Activated T-cell treated with anti-CD3 and anti-CD28 coated beads, Interleukin-2, amount 50 U/mL, for 48 hours (primary cell): Measurements from ENCODE around the gene NUDT4.
"Not testable (repeated sequence)": the region's sequence is repeated elsewhere in the genome, so short reads cannot be mapped to it uniquely, and the experiment has no call there.

Experiments
- DNase-seq, 2 experiments: peaks; one replicate each; pipeline ENCODE4 v3.0.0-alpha.2; 2020

Gene NUDT4

DNA sequence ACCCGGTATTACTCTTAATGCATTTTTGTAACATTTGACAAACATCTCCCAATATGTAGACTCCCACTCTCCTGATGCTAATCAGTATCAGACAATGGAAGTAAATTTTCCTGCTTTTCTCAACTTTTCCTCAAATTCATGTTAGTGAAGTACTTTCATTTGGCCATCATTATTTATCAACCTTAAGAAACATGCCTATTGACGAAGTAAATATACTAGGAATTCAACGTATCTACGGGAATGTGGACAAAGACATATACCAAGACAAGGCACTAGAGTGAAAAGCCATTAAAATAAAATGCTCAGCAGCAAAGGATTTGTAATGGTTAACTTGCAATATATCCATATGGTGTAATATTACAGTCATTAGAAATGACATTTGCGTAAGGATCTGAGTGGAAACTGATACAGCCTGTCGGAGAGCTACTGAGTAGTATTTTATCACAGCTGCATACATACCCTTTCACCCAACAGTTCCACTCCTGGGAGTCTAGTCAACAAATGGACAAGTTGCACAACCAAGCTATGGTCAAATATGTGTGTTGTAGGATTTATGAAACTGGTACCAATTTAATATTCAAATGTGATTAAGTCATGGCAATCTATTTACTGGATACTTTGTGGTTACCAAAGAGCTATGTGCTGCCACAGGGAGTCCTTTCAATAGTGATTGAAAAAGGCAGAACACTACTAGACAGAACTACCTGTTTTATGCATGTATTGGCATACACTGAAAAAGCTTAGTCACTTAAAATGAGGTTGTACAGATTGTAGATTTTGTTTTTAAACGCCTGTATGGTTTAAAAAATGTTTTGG is 26.5 kb downstream of the NUDT4 start:
- no peak for DNase-seq

DNA sequence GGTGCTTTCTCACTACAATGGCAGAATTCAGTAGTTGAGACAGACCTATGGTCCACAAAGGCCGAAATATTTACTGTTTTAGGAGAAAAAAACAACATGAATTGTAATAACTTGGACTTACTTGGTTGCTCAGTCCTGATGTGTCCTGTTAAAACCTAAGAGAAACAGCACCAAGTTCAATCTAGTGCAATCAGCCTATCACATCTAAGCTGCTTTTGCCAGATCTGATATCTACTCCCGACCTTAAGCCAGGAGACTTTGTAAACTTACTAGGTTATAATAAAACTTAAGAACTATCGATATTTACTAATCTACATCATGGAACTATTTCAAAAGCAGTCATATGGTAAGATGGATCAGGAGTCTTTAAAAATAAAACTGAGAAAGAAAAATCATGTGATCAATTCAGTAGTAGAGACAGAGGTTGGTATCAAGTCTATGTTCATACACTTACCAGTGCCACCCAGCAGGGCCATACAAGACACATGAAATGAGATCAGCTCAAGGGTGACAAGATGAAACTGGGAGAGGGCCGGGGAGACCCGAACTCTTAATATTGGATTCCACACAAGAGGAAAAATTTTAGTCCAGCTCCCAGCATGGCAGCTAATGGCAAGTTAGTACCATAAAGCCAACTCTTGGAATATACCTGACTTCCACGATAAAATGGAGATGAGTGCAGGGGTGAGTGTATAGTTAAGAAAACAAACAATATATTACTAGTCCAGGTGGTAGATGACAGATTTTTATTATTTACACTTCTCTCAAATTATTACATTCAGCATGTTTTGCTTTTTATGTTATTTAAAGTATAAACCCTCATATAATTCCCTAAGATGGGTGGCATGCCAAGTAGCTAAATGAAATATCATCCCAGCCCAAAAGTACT is 27.5 kb downstream of the NUDT4 start:
- no peak for DNase-seq

DNA sequence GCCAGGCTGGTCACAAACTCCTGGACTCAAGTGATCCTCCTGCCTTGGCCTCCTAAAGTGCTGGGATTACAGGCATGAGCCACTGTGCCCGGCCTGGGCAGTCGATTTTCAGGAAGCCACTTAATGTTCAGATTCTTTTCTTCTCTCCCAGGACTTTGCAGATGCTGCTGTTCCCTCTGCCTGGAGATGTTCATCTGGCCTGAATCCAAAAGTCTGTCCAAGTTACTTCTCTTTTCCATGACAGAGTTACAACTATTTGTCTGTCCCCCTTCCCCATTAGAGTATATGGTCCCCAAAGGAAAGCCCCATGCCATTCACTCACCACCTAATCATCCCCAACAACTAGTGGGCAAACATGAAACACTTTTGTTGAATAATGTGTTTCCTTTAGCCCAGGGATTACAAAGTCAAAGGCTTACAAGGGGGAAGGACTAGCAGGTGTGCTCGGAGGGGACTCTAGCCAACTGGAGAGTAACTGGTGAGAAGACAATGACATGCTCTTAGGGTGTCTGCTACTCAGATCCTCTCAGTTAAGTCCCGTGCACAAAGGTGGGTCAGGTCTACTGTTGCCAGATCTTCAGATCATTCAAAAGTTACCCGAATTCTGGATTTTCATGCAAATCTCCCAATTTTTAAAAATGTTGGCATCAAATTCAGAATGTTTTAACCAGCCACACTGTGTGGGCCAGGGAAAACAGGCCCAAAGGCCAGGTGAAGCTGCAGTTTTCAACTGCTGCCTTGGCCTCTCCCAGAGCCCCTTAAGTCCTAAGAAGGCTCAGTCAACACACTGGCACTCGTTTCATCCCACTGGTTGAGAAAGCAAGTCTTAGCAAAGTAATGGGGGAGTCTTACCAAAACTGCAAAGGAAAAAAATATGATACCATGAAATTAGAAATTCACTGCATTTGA is 29.6 kb downstream of the NUDT4 start:
- DNase-seq: no peak

DNA sequence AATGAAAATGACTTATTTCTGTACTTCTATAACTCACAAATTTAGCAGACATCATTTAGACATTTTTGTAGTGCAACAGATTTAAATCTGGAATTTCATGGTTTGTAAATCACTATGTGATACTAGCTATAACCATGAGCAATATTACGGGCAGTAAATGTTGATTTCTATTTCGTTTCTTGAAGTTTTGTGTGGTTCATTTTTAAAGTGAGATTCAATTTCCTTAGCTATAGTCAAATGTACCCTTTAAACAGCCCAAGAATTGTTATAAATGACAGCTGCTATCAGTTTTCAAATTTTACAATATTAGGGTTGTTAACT is 30.2 kb downstream of the NUDT4 start:
- DNase-seq: no peak

DNA sequence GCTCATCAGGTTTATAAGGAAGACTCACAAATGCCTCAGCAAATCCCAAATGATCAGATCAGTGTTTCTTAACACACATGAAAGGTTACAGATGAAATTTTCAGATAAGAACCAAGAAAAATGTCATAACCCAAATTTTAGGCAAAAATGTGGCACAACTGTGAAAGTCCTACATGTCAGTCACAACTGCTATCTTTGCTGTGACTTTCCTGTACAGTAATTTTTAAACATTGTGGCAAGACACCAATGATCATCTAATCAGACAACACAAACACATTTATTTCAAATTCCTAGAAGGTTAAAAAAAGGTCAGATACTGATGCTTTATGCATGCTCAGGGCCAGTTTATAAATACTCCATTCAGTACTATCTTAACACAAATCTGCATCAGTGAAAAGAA is 31.1 kb downstream of the NUDT4 start:
- no peak for DNase-seq

DNA sequence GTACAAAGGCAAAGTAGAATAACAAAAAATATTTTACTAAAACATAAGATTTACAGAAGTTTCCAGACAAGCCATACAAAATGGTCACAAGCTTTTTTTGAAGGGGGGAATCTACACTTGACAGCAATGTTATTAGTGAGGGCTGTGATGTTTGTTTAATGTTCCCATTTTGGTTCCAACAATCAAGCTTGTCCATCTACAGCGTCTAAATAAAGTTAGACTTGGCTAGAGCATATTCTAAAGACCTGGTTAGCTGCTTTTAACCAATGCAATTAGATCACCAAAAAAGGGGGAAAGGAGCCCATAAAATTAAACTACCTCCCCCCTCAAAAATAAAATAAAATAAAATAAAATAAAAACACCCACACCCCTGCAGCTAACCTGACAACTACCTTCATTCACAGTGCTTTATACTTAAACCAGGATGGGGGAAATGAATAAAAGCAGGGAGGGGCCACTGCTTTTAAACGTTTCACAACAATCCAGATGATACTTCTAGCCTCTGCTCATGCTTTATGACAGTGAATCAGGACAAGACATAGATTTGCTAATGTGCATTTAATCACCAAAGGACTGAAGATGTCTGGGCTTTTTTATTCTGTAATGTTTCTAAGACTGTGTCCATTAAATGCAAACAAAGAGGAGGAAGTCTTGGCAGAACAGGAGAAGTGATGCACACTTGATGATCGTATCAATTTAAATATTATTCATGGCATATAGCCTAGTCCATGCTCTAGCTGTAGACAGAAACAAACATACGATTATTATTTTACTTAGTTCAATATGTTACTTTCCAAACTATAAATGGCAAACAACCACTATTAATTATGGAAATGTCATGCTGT is 31.8 kb downstream of the NUDT4 start:
- DNase-seq: not testable (repeated sequence)

DNA sequence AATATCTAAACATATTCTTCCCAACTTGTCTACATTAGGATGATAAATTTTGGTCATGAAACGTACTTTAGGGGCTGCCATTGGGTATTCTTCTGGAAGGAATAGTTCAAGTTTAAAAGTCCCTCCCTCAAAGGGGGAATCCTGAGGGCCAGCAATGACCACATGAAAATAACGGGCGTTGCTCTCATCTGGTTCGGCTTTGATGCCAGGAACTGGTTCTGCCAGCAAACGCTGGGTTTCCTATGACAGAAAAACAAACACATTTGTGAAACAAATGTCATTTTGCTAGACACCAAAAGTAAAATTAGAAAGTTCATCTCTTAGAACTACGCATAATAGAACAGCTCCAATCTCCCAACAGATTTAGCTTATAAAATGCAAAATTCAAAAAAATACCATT is 33.3 kb downstream of the NUDT4 start:
- not testable (repeated sequence) for DNase-seq

DNA sequence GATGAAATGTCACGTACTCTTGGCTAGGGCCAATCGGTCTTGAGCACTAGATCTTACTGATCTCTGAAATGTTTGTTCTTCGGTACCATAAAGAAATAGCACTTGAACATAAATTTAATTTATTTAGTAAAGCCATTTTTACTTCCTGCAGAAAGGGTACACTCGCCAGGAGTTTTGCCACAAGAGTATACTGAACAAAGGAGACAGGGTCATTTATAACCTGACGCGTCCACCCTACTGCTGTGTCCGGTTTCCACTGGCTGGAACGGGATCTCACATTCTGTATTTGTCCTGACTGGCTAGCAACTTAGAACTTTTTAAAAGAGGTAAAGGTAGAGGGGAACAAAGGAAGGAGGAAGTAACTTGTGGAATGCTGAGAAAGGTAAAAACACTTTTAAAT is 34.7 kb downstream of the NUDT4 start:
- not testable (repeated sequence) for DNase-seq

DNA sequence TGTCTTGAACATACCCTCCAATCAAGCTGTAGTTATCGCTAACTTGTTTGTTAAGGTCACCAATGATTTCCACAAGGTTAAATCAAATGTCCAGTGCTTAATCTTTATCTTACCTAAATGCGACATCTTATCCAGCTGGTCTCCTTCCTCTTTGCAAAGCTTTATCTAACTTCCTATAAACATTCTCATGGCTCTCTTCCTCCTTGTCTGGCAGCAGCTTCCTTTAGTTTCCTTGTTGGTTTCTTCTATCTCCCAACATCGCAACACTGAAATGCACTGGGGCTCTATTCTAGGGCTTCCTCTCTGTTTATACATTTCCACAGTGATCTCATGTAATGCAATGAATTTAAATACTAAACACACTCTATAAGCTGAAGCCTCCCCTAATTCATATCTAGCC is 35.3 kb downstream of the NUDT4 start:
- no peak for DNase-seq

DNA sequence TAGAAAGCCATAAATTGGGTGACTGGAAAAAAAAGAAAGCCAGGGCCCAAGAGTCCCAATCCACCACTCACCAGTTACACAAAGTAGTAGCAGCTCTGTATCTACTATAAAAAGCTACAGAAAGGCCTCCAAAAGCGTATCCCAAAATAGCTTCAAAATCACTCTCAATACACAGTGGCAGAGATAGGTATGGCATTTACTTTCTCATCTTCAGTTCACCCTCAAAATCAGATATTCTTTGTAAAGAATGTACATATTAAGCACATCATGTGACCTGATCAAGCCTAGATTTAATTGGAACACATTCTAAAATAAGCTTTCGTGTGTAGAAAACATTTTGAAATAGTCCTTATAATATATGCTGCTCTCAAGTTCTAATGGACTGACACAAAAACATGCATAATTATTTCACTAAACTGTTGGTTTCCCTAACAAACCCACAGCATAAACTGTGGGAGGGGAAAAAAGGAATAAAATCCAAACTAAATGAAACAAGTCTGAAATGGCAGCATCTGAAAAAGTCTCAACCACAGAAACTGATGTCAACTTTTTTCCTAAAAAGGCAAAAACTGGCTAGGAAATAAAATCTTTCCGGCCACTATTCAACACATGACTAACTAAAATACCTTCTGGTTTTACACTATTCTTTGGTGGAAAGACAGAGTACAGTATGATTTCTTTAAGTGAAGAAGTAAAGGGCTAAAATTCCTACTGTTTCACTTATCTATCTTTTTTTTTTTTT is 38.2 kb downstream of the NUDT4 start:
- DNase-seq: no peak

DNA sequence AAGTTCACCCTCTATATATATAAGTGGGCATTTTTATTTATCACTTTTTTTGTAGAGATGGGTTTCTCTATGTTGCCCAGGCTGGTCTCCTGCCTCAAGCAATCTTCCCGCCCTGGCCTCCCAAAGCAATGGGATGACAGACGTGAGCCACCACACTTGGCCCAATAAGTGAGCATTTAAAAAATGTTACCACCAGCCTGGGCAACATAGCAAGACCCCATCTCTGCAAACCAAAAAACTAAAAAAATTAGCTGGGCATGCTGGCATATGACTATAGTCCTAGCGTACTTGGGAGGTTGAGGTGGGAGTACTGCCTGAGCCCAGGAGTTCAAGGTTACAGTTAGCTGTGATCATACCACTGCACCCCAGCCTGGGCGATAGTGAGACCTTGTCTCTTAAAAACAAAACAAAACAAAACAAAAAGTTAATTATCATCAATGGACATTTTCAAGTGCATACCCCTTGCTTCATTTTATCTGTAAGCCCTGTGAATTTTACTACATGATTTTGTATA is 40.3 kb downstream of the NUDT4 start:
- DNase-seq: no peak

DNA sequence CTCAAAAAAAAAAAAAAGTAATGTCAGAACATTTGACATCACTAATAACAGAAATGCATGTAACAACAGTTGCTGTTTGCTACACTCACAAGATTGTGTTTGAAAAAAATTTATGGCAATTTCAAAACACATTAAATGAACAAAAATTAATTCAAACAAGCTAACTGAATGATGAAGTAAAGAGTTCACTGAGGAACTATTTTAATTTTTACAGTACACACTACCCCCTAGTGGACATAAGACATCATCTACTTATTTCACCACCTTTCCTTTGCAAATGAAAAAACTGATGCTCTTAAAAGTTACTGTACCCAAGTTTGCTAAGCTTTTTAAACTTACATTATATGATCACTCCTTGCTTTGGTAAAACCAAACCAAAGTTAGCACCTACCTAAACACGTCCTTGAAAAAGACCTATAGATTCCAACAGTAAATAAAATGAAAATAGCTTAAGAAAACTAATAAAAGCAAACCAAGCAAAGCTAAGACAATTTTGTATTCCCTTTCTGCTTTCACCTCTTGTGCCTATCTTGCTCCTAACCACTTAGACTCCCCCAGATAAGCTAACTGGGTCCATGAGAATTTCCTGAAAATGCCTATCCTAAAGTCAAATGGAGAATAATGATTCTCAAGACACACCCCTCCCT is 41.8 kb downstream of the NUDT4 start:
- no peak for DNase-seq

DNA sequence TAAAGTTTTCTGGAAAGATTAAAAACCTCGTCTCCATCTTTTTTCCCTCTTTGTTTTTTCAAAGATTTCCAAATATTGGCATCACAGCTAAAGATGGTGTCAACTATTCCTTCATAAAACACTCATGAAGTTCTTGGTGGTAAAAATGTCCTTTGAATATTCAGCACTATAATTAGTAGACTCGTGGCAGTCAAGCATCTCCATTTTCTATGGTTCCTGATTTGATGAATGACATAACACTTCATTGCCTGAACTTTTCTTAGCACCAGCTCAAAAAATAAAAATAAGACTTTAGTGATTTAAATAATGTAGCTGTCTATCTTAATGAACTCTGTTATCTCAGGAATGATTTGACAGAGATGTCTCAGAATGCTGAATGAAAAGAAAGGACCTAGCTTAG is 44.3 kb downstream of the NUDT4 start:
- no peak for DNase-seq

DNA sequence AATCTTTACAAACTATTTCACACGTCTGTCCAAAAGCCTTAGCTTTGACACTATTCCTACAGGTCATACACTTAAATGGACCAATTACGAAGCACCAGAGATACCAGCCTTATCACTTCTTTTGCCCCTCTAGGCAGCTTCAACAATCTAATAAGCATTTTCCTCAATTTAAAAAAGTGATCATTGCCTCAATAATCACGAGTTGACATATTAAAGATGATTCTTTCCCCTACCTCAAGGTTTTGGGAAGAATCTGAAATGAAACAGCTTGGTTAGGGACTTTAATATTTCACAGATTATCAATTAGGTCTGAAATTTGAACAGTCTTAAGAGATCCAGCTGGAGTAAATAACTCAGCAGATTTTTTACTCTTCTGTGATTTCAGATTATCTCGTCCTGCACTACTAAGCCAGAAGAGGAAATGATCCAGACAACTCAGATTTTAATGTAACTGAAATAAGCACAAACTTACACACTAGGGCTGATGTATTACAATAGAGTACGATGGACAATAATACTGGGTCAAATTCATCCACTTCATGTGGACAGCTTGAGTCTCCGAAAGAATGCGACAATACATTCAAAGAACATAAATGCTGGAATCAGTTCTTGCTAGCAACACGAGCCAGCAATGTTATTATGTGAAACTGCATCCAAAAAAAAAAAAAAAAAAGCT is 48.1 kb downstream of the NUDT4 start:
- no peak for DNase-seq

DNA sequence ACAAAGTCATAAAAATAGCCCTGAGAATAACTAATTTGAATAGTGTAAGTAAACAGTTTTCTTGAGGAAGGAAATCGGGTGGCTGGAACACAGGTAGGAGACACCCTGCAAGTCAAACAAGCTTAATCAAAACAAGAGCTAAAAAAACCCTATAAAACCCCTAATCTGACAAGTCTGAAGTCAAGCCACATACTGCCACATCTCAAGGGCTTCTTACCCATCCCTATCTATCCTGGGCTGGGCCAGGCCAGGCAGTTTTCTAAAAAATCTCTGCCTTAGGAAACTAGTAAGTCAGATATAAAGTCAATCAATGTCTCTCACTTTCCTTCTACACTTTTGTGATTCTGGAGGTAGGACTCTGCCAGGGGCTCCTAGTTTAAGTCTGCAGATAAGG is 48.7 kb downstream of the NUDT4 start:
- DNase-seq: no peak

DNA sequence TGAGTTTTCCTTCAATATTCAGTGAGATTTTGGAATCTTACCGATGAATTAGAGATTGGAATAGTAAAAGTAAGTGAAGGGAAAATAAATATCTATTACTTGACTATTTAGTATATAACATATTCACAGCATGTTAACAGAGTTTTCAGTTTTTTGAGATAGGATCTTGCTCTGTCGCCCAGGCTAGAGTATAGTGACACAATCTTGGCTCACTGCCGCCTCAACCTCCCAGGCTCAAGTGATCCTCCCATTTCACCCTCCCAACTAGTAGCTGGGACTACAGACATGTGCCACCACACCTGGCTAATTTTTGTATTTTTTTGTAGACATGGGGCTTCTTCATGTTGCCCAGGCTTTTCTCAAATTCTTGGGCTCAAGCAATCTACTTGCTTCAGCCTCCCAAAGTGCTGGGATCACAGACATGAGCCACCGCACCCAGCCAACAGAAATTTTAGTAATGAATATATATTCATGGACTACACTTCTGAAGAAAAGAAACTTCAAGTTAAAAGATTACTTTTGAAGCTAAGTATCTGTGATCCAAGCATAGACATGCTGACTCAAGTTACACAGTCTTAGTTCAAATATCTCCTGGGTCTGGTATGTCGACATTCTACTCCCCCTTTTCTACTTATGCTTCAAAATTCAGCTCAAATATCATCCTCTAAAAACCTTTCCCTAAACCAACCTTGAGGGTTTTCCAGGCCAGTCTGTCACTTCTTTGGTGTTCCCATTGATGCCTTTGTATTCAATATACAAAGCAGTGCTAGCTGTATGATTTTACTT is 50.2 kb downstream of the NUDT4 start:
- no peak for DNase-seq

DNA sequence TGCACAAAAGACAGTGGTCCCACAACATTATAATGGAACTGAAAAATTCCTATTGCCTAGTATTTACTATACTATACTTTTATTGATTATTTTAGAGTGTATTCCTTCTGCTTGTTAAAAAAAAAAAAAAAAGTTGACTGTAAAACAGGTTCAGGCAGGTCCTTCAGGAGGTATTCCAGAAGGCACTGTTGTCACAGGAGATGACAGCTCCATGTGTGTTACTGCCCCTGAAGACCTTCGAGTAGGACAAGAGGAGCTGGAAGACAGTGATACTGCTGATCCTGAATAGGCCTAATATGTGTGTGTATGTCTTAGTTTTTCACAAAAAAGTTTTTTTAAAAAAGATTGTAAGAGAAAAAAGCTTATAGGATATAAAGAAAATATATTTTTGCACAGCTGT is 51.7 kb downstream of the NUDT4 start:
- DNase-seq: no peak

DNA sequence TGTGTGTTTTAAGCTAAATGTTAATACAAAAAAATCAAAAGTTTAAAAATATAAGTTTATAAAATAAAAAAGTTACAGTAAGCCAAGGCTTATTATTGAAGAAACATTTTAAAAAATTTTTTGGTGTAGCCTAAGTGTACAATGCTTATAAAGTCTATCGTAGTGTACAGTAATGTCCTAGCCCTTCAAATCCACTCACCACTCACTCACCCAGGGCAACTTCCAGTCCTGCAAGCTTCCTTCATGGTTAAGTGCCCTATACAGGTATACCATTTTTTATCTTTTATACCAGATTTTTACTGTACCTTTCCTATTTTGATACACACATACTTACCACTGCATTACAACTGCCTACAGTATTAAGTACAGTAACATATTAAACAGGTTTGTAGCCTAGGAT is 52.1 kb downstream of the NUDT4 start:
- DNase-seq: no peak

DNA sequence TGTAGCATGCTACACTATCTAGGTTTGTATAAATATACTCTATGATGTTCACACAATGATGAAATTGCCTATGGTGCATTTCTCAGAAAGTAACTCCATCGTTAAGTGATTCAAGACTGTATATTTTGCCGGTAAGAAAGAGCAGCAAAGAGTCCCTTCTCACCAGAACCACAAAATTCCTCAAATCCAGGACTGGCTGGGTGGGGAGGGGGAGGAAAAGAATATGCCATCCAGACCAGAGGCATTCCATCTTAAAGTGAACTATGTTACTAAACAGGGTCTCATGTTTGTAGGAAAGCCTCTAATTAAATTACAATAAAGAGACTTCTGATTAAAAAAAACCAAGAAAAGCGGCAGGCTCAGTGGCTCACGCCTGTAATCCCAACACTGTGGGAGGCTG is 52.6 kb downstream of the NUDT4 start:
- DNase-seq: no peak
